ENCODE data around the gene PPP5C. TPM values are rescaled to one million over a fixed set of nuclear protein-coding genes. Genes with fewer than 3 reads are reported as not detected.
A peak's percentile ranks its signal among the peaks of the same experiment; 100 is the strongest.
"Not testable (repeated sequence)": the region's sequence is repeated elsewhere in the genome, so short reads cannot be mapped to it uniquely, and the experiment has no call there.

PPP5C gene
- total RNA-seq, 3 donors from 2014 or later: 149 to 154 (median 154) TPM

DNA sequence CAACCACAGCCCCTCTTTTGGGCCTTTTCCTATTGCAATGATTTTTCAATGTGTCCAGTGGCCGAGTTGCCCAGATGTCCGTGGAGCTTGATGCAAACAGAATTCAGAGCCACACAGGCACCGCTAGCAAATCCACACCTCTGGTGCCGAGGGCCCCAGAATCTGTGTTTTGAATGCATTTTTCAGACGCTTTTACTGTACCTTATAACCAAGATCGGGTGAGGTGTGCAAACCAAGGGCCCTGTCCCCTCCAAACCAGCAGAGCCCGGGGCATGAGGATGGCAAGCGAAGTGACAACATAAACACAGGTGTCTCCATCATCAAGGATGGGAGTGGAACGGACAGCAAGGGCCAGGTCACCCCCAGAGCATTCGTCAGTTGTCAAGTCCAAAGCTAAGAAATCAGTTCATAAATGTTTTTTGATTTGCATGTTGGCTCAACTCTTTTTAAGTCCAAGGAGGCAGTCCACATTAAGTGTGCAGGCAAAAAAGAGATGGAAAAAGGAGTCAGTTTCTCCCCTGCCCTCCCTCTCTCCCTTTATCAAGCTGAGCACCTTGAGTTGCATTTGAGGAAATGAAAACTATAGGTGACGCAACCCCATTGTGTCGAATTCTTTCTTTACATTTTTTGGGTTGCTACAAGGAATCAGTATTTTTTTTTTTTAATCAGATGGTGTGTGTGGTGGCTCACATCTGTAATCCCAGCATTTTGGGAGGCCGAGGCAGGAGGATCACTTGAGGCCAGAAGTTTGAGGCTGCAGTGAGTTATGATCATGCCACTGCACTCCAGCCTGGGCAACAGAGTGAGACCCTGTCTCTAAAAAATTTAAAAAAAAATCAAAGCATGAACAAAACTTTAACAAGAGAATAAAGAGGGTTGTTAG is 63.6 kb downstream of the PPP5C start:
- ATAC-seq (no peak), DNase-seq (no peak)
- Mint-ChIP-seq H3K4me3 (no peak overlapping the region), H3K4me1 (ENCODE audit: low read depth) (peaks cover 9% of the 10 kb centered on the region), H3K27me3 (ENCODE audit: low read depth) (peaks cover 88% of the 10 kb centered on the region), H3K9me3 (no peaks in the 10 kb centered on the region), H3K36me3 (ENCODE audit: insufficient read depth) (no peaks in the 10 kb centered on the region)

DNA sequence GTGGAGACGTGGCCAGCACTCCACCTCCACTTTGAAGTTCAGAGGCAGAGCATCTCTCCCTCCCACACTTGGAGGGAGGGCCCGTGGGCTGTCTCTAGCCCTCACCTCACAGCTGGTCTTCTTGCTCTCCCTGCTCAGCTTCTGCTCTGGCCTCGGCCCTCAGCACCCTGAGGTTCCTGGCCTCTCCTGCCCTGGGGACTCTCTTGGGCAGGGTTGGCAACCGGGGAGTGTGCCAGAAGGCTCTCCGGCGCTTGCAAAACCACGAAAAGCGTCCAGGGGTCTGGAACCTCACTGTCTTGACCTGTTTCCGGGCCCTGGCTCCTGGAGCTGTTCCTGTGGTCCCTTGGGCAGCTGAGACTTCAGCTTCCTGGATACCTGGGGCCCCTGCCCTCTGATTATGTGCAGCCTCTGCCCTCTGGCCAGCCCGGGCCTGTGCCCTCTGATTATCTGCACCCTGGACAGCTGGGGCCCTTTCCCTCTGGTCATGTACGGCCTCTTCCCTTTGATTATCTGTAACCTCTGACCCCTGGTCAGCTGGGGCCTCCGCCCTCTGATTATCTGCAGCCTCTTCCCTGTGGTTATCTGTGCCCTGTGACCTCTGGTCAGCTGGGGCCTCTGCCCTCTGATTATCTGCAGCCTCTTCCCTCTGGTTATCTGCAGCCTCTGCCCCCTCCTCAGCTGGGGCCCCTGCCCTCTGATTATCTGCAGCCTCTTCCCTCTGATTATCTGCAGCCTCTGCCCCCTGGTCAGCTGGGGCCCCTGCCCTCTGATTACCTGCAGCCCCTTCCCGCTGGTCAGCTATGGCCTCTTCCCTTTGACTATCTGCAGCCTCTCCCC is 64.4 kb downstream of the PPP5C start:
- ATAC-seq (no peak), DNase-seq (no peak)

DNA sequence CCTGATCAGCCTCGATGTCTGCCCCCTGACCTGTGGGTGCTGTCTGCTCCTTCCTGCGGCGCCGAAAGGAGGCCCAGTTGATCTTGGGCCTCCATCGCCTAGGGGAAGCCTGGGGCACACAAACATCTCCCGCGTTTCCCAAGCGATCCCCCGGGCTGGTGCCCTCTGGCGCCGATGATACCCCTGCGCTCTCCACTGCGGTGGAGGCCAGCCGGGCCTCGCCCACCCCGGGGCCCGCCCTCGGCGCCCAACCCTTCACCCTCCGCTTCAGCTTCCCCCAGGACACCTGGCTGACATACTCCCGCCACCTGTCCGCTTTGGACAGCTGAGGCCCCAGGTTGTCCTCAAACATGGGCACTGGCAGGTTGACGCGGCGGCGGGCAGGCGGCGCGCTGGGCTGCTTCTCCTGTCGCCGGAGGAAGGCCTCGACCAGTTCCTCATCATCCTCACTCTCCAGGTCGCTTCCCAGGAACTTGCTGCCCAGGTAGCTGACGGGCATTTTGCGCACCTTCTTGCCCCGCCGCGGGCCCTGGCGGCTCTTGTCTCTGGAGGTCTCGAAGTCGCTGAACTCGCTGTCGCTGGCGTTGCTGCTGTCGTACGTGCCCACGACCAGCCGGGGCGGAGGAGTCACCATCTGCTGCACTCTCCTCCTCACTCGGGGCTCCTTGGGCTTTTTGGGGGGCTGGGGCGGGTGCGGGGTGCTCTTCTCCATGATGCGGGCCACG is 65.2 kb downstream of the PPP5C start:
- ATAC-seq: no peak
- Mint-ChIP-seq H3K36me3 (ENCODE audit: insufficient read depth) (no peaks in the 10 kb centered on the region), H3K4me3 (no peak overlapping the region), H3K27me3 (ENCODE audit: low read depth) (peaks cover 85% of the 10 kb centered on the region), H3K4me1 (ENCODE audit: low read depth) (peaks cover 14% of the 10 kb centered on the region), H3K9me3 (no peaks in the 10 kb centered on the region)
- no peak for DNase-seq

More for the DNA sequence above, 64.4 kb downstream of the PPP5C start:
- Mint-ChIP-seq H3K36me3 (ENCODE audit: insufficient read depth) (no peaks in the 10 kb centered on the region), H3K27me3 (ENCODE audit: low read depth) (peaks cover 87% of the 10 kb centered on the region), H3K4me3 (no peak overlapping the region), H3K4me1 (ENCODE audit: low read depth) (peaks cover 14% of the 10 kb centered on the region), H3K9me3 (no peaks in the 10 kb centered on the region)

DNA sequence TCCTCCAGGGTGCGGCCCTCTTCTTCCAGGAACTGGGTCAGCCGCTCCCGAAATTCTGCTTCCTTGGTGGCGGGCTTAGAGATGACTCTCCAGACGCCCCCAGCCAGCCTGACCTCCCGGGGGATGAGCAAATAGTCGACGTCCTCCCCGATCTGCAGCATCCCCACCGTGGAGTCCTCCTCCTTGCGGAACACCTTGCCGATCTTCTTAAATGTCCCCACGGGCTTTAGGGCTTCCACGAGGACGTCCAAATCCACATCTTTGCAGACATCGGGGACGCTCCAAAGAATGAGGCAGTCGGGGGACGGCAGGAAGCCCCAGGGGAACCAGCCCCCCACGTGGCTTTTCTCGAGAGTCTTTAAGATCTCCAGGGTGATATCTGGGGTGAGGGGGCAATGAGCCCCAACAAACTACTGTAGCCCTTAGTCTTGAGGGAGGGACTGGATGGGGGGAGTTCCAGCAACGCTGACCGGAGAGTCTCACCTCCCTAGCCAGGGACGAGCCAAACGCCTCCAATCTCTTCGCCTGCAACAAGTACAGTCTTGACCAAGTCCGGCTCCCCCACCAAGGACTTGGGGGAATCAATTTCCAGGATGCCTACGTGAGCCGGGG is 65.9 kb downstream of the PPP5C start:
- ATAC-seq: no peak
- H3K27me3 Mint-ChIP-seq (ENCODE audit: low read depth): peaks cover 83% of the 10 kb centered on the region
- no peaks in the 10 kb centered on the region for H3K36me3 Mint-ChIP-seq (ENCODE audit: insufficient read depth)
- H3K4me1 Mint-ChIP-seq (ENCODE audit: low read depth): peaks cover 14% of the 10 kb centered on the region
- H3K4me3 Mint-ChIP-seq: no peak overlapping the region
- no peaks in the 10 kb centered on the region for H3K9me3 Mint-ChIP-seq
- DNase-seq: no peak

DNA sequence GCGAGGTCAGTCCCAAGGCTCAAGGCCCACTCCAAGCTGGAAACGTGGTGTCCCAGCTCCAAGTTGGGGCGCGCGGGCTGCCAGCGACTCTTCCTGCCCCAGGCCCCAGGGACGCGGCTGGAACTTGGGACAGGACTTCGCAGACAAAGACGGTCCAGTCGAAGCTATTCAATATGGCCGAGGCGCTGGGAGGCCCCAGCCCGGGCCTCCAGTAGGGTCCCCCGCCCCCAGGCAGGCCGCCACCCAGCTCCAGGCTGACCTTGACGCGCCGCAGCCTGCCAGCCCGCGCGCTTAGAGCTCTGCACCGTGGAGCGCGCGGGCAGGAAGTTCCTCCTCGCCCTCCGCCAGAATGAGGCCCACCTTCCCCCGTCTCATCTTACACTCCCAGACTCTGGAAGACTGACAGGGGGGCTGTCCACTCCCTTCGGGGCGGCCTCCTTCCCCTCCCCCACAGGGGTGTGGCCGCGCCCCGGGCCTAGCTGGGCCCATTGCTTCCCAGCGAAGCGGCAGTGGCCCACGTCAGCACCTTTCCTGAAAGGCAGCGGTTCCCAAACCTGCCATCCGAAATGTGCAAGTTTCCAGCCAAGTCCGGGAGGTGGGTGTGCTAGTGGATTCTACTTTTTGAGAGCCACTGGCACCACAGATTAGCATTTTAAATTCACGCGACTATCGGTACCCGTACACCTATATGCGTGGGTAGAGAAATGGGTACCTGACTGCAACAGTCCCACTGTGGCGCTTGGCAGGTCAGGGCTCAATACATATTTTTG is 66.6 kb downstream of the PPP5C start, which contains the start of gene CCDC8:
TSS of gene CCDC8 (minus strand) at position 303 of the 770 bp plus-strand sequence. CDS start 754 bp downstream, outside the sequence.
- ATAC-seq (peak in 1 of 2 donors; percentile 53), DNase-seq (no peak)
- H3K4me3 Mint-ChIP-seq: no peak within 1 kb of the TSS
- no peaks in the 10 kb centered on the region for H3K9me3 Mint-ChIP-seq
- H3K27me3 Mint-ChIP-seq (ENCODE audit: low read depth): peaks cover 79% of the 10 kb centered on the region
- no peaks in the 10 kb centered on the region for H3K36me3 Mint-ChIP-seq (ENCODE audit: insufficient read depth)
- peaks cover 12% of the 10 kb centered on the region for H3K4me1 Mint-ChIP-seq (ENCODE audit: low read depth)

DNA sequence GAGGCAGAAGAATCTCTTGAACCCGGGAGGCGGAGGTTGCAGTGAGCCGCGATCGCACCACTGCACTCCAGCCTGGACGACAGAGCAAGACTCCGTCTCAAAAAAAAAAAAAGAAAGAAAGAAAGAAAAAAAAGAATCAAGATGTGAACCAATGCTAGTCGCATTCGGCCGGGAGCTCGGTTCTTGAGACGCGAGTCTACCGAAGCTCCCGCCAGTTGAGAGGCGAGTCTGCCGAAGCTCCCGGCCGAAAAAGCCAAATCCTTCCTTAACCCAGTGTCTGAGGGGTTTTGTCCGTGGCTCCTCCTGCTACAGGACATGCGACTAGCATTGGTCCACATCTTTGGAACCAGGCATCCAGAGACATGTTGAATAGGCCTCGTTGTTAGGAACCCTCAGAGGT is 68.0 kb downstream of the PPP5C start:
- H3K27me3 Mint-ChIP-seq (ENCODE audit: low read depth): peaks cover 84% of the 10 kb centered on the region
- DNase-seq; H3K9me3 Mint-ChIP-seq; H3K4me3 Mint-ChIP-seq; H3K36me3 Mint-ChIP-seq (ENCODE audit: insufficient read depth); ATAC-seq: not testable (repeated sequence)
- peaks cover 11% of the 10 kb centered on the region for H3K4me1 Mint-ChIP-seq (ENCODE audit: low read depth)

DNA sequence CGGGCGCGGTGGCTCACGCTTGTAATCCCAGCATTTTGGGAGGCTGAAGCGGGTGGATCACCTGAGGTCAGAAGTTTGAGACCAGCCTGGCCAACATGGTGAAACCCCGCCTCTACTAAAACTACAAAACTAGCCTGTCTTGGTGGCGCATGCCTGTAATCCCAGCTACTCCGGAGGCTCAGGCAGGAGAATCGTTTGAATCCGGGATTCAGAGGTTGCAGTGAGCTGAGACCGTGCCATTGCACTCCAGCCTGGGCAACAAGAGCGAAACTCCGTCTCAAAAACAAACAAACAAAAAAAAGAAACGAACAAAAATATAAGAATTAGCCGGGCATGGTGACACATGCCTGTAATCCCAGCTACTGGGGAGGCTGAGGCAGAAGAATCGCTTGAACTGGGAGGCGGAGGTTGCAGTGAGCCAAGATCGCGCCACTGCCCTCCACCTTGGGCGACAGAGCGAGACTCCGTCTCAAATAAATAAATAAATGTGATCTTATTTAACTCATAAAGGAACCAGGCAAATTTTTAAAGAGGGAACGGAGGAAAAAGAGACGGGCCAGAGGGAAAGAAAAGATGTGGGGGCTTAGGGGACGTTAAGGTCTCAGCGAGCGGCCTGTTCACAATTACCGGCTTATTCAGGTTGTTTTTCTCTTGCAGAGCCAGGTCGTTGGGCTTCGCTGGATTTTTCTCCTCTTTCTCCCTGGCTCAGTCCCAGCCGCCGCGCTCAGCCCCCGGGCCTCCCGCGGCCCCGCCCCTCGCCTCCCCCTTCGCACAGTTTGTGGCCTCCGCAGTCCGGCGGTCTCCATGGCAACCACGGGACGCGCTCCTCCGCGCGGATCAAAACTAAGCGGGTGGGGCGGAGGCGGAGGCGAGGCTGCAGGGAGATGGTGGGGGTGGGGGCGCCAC is 69.2 kb downstream of the PPP5C start:
- not testable (repeated sequence) for H3K36me3 Mint-ChIP-seq (ENCODE audit: insufficient read depth); H3K9me3 Mint-ChIP-seq; H3K4me3 Mint-ChIP-seq; ATAC-seq
- Mint-ChIP-seq H3K27me3 (ENCODE audit: low read depth) (peaks cover 78% of the 10 kb centered on the region), H3K4me1 (ENCODE audit: low read depth) (peaks cover 11% of the 10 kb centered on the region)
- DNase-seq: peak; percentile 36

DNA sequence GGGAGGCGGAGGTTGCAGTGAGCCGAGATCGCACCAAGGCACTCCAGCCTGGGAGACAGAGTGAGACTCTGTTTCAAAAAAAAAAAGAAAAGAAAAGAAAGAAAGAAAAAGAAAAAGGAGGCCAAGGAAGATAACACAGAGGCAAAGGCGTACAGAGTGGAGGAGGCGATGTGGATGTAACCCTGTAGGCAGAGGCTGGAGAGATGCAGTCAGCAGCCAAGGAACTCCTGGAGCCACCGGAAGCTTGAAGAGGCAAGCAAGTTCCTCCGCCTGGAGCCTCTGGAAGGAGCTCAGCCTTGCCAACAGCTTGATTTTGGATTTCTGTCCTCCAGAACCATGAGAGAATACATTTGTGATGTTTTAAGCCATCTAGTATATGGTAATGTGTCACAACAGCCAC is 73.2 kb downstream of the PPP5C start:
- Mint-ChIP-seq H3K27me3 (ENCODE audit: low read depth) (peaks cover 66% of the 10 kb centered on the region), H3K36me3 (ENCODE audit: insufficient read depth) (no peaks in the 10 kb centered on the region), H3K4me1 (ENCODE audit: low read depth) (peaks cover 5% of the 10 kb centered on the region), H3K9me3 (no peaks in the 10 kb centered on the region), H3K4me3 (no peak overlapping the region)
- DNase-seq (no peak), ATAC-seq (no peak)

DNA sequence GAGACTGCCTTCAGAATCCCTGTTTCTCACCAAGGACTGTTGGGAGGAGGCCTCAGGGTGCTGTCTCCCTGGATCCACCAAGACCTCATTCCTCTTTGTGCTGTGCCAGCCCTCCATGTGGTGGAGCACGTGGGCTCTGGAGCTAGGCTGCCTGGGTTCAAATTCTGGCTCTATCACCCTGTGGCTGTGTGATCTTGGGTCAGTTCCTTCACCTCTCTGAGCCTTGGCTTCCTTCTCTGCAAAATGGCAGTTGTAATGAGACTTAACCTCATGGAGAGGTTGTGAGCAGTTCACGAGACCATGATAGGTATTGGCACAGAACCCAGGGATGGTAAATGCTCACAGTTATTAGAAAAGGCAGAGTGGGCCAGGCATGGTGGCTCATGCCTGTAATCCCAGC is 75.5 kb downstream of the PPP5C start:
- Mint-ChIP-seq H3K9me3 (no peaks in the 10 kb centered on the region), H3K4me1 (ENCODE audit: low read depth) (peaks cover 15% of the 10 kb centered on the region), H3K4me3 (no peak overlapping the region), H3K27me3 (ENCODE audit: low read depth) (peaks cover 65% of the 10 kb centered on the region), H3K36me3 (ENCODE audit: insufficient read depth) (no peaks in the 10 kb centered on the region)
- DNase-seq (no peak), ATAC-seq (no peak)

DNA sequence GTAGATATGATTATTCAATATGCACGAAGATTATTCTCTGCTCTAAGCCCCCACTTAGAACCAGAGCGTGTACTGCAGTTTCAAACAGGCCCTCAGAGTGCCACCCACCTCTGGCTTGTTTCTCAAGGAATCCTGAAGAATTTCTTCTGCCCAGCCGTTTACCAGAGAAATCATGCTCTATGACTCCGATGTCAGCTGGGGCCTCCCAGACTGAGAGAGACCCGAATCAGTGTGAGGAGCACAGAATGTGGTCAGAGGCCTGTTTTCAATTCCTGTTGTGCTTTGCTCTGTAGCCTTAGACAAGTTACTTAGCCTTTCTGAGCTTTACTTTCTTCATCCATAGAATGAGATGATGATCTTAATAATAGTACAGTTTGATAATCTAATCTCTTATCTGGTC is 76.3 kb downstream of the PPP5C start:
- ATAC-seq (no peak), DNase-seq (no peak)
- Mint-ChIP-seq H3K27me3 (ENCODE audit: low read depth) (peaks cover 72% of the 10 kb centered on the region), H3K9me3 (no peaks in the 10 kb centered on the region), H3K36me3 (ENCODE audit: insufficient read depth) (no peaks in the 10 kb centered on the region), H3K4me3 (no peak overlapping the region), H3K4me1 (ENCODE audit: low read depth) (peaks cover 23% of the 10 kb centered on the region)

DNA sequence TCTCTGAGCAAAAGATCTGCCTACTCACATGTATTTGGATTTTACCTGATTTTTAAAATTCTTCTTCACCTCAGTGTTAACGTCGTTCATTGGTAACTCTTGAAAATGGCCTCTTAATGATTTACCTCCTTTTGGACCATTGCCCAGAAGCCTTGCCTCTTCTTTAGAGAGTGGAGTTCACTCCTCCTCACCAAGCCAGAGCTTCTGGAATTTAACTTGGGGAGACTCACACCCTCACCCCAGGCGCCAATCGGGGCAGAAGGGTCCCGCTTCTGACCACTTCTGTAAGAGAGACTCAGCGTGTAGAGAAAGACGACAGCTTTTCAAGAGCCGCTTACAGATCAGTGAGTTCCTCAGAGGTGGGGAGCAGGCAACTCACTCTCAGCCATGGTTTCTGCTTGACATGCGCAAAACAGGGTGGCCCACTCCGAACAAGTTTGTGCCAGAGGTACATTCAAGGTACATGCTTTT is 79.2 kb downstream of the PPP5C start:
- H3K9me3 Mint-ChIP-seq: no peaks in the 10 kb centered on the region
- ATAC-seq (peak in 1 of 2 donors; percentile 15), DNase-seq (no peak)
- H3K36me3 Mint-ChIP-seq (ENCODE audit: insufficient read depth): no peaks in the 10 kb centered on the region
- H3K4me3 Mint-ChIP-seq: peak overlapping the region; percentile 72
- peaks cover 33% of the 10 kb centered on the region for H3K4me1 Mint-ChIP-seq (ENCODE audit: low read depth)
- H3K27me3 Mint-ChIP-seq (ENCODE audit: low read depth): peaks cover 75% of the 10 kb centered on the region

DNA sequence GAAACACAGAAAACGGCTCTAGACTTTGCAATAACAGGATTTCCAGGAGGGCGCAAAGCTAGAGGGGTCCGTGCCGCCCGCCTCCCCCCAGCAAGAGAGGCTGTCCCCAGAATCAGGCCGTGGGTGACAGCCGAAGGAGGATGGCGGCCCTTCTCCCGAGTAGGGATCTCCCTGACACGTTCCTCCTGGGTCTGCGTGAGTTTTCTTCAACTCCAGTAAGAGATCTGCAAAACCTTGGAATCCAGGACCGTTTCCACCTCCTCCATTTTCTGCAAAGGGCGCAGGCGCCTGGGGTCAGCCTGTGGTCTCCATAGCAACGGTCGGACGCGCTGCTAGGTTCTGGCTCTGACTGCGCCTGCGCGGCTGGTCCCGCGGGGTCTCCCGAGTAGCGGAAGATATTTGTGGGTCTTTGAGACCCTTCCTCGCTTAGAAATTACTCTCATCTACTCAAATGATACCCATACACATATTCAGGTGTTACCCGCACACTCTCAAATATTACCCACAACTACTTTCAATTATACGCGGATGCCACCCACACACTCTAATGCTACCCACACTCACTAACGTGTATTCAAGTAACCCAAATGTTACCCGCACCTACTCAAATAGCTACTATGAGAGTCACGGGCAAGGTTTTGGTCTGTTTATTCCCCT is 79.7 kb downstream of the PPP5C start:
- DNase-seq (no peak), ATAC-seq (peak; percentile 74 to 84)
- Mint-ChIP-seq H3K36me3 (ENCODE audit: insufficient read depth) (no peaks in the 10 kb centered on the region), H3K4me1 (ENCODE audit: low read depth) (peaks cover 33% of the 10 kb centered on the region), H3K27me3 (ENCODE audit: low read depth) (peaks cover 81% of the 10 kb centered on the region), H3K4me3 (peak overlapping the region; percentile 72), H3K9me3 (no peaks in the 10 kb centered on the region)

Measured in activated T-cell treated with anti-CD3 and anti-CD28 coated beads, Interleukin-2, amount 50 U/mL, for 4 hours (primary cell).